Fibroblast of the aortic adventitia (primary cell): Measurements from ENCODE around the gene BMPR1A. TPM values are rescaled to one million over a fixed set of nuclear protein-coding genes. Genes with fewer than 3 reads are reported as not detected.

ENCODE experiments used
- DNase-seq: peaks from one replicate; pipeline ENCODE4 v3.0.0-alpha.2; 2010; ENCODE audit warnings: low read depth
- H3K4me3 ChIP-seq: 2 replicates; pipeline ENCODE4 v1.5.1; 2011; ENCODE audit warnings: low read depth, mild to moderate bottlenecking, control low read depth, low read length, moderate library complexity
- total RNA-seq: library from RNA; depleted of rRNA; stranded (reverse); fragments of >200 nt; gene quantifications from 2 replicates; pipeline ENCODE4 v1.2.3, GENCODE V29; 2012; ENCODE audit warnings: low replicate concordance
- TF ChIP-seq, protein P1 (sequence below): IDR thresholded peaks from 2 replicates; pipeline ENCODE4 v1.5.1; 2011; ENCODE audit warnings: mild to moderate bottlenecking, low read length, control low read depth, inconsistent platforms; ENCODE audit not compliant: insufficient read depth

The BMPR1A gene
- total RNA-seq, 1 donor, result 74.7 TPM

DNA sequence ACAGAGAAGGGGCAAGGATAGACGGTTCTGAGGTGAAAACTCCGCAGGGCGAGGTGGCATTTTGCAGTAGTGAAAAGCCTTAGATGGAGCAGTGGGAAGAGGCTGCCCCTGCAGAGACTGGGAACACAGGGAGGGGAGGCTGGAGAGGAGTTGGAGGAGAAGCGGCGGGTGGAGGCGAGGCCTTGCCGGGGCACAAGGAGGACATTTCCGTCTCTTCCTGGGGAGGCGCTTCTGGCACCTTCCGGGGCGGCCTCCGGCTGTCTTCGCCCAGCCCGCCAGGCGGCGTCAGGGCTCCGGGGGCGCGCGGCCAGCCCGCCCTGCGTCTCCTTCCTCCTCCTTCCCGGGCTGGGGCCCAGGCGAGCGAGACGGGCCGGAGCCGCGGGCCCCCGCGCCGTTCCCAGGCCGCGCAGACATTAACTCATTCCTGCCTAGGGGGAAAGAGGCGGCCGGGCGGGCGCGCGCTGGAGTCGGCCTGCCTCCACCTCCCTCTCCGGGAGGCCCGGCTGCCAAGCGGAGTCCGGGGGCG lies 45.4 kb upstream of the BMPR1A start:
- DNase-seq, result peak; percentile 87
- H3K4me3 ChIP-seq, result peak overlapping the region; percentile 68
- TF ChIP-seq, protein P1, sequence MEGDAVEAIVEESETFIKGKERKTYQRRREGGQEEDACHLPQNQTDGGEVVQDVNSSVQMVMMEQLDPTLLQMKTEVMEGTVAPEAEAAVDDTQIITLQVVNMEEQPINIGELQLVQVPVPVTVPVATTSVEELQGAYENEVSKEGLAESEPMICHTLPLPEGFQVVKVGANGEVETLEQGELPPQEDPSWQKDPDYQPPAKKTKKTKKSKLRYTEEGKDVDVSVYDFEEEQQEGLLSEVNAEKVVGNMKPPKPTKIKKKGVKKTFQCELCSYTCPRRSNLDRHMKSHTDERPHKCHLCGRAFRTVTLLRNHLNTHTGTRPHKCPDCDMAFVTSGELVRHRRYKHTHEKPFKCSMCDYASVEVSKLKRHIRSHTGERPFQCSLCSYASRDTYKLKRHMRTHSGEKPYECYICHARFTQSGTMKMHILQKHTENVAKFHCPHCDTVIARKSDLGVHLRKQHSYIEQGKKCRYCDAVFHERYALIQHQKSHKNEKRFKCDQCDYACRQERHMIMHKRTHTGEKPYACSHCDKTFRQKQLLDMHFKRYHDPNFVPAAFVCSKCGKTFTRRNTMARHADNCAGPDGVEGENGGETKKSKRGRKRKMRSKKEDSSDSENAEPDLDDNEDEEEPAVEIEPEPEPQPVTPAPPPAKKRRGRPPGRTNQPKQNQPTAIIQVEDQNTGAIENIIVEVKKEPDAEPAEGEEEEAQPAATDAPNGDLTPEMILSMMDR, result peak; percentile 69

DNA sequence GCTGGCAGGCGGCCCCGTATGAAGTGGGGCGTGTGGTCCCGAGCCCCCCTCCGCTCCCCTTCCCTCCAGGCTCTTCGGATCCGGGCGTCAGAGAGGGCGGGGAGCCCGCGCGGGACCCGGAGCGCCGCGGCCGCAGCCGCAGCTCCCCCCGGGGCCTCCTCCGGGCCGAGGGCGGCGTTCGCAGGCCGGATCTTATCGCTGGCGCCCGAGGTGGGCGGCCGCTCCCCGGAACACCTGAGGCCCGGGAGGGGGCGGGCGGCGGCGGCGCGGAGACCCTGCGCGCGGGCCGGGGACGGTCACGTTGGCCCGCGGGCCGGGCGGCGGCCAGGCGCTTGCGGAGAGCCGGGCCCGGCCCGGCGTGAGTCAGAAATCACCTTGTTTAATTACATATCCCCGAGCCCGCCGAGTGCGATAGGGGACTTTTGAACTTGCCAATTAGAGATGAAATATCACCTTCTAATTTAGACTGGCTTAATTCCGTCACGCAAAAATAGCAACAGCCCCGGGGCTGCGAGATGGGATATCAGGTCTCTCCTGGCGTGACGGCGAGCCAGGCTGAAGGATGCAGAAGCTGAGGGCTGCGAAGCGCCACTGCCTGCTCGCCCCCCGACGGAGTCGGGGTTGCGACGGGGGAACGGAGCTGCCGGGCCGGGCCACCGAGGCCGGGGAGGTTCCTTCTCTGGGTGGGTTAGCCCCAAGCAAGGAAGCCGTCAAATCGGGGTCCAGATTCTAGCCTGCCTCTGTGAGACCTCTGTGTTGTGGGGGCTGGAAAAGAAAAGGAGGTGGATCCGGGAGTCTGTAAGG lies 44.7 kb upstream of the BMPR1A start:
- H3K4me3 ChIP-seq, result peak overlapping the region; percentile 68
- DNase-seq, result peak; percentile 34
- TF ChIP-seq, protein P1, result no peak

DNA sequence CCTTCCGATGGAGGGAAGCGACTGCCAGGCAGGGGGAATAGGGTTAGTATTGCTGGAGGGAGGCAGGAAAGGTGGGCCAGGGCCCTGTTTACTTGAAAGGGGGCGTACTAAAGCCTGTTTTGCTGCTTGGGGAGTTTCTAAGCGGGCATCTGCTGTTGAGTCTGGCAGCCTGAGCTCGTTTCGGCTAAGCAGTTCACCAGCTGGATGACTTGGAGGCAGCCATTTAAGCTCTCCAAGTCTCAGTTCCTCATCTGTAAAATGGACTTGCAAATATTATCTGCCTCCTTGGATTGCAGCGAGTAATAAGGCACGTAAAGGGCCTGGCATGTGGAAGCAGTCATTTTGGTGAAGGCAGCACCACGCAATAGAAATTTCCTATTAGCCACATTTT lies 44.1 kb upstream of the BMPR1A start:
- H3K4me3 ChIP-seq, result peak overlapping the region; percentile 68
- TF ChIP-seq, protein P1, result no peak
- DNase-seq, result peak; percentile 28

DNA sequence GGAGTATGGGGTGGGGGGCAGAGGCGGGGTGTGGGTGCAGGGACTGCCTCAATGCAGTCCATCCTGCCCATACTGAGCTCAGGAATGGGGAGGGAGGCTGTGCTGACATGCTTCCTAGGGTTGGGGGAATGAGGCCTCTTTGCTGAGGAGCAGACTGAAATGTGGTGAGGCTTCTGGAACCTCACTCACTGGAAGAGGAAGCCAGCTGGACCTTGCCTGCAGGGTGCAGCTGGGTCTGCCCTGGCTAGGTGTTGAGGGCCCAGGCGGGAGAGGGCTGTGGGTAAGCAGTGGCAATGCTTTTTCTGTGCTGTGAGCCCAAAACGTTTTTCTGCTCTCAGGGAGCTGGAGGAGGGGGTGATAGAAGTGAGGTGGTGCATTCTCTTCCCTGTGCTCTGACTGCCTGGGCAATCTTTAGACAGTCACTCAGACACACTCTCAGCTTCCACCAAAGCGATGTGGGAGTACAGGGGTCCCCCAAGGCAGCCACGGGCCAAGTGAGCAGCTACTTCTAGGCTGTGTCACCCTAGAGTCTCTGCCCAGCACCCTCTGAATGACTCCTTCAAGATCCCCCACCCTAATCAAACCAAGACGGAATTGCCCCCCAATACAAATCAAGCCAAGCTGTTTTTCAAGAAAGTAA lies 41.1 kb upstream of the BMPR1A start:
- no peak overlapping the region for H3K4me3 ChIP-seq
- TF ChIP-seq, protein P1, result no peak
- DNase-seq, result no peak

DNA sequence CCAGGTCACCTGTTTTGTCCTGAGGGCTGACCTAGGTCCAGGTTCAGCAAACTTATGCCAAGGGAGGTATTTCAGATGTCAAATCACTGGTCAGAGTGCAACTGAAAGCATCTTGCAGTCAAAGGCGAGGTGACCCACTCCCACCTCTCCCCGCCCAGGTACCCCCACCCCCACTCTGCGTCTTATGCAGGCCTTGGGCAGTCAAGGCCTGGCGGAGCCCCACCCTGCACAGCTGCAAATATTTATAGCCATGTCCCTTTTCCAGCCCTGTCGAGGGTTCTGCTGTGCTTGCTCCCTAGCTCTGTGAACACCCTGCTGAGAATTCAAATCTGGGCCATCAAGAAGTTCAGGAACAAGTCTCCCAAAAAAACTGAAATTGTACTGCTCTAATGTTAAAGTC lies 40.6 kb upstream of the BMPR1A start:
- TF ChIP-seq, protein P1, result no peak
- no peak overlapping the region for H3K4me3 ChIP-seq
- no peak for DNase-seq

DNA sequence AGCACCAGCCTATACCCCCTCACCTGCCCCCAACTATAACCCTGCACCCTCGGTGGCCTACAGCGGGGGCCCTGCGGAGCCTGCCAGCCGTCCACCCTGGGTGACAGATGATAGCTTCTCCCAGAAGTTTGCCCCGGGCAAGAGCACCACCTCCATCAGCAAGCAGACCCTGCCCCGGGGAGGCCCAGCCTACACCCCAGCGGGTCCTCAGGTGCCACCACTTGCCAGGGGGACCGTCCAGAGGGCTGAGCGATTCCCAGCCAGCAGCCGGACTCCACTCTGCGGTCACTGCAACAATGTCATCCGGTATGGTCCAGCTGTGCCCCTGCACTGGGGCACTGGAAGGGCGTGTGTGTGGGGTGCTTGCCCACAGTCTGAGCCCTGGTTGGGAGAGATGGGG lies 40.0 kb upstream of the BMPR1A start:
- TF ChIP-seq, protein P1, result no peak
- DNase-seq, result no peak
- no peak overlapping the region for H3K4me3 ChIP-seq
